Neural cell (in vitro differentiated cells): Measurements from ENCODE around the gene WRNIP1. TPM values are rescaled to one million over a fixed set of nuclear protein-coding genes. Genes with fewer than 3 reads are reported as not detected.

Source experiments
- H2AFZ ChIP-seq: fragments of 200-600, 300-800 bp; sonication (generic), shearing (Covaris generic); 2 replicates; pipeline ENCODE4 v1.6.0; 2014; ENCODE audit warnings: low read depth, mild to moderate bottlenecking, antibody characterized with exemption, low read length, moderate library complexity
- H3F3A ChIP-seq: fragments of 200-600 bp; shearing (Covaris generic); 2 replicates; pipeline ENCODE4 v1.6.1; 2016; ENCODE audit warnings: mild to moderate bottlenecking, moderate library complexity, mixed read lengths, antibody characterized with exemption, low read length; ENCODE audit not compliant: insufficient read depth, poor library complexity, severe bottlenecking
- H3K27ac ChIP-seq: fragments of 200-600, 300-800 bp; sonication (generic), shearing (Covaris generic); 2 replicates; pipeline ENCODE4 v1.5.1; 2014; ENCODE audit warnings: mild to moderate bottlenecking, low read length, moderate library complexity
- H3K27me3 ChIP-seq: fragments of 300-800, 200-600 bp; sonication (generic), shearing (Covaris generic); 2 replicates; pipeline ENCODE4 v1.6.0; 2014; ENCODE audit warnings: mild to moderate bottlenecking, low read depth, low read length, moderate library complexity; ENCODE audit not compliant: insufficient read depth
- H3K36me3 ChIP-seq: fragments of 300-800, 200-600 bp; sonication (generic), shearing (Covaris generic); 2 replicates; pipeline ENCODE4 v1.5.1; 2014; ENCODE audit warnings: mild to moderate bottlenecking, antibody characterized with exemption, low read length, moderate library complexity; ENCODE audit not compliant: insufficient read depth
- H3K4me2 ChIP-seq: fragments of 300-800, 200-600 bp; sonication (generic), shearing (Covaris generic); 2 replicates; pipeline ENCODE4 v1.6.0; 2014; ENCODE audit warnings: mild to moderate bottlenecking, low read length
- H3K4me3 ChIP-seq: fragments of 300-800, 200-600 bp; sonication (generic), shearing (Covaris generic); 2 replicates; pipeline ENCODE4 v1.5.1; 2014; ENCODE audit warnings: mild to moderate bottlenecking, low read length, moderate library complexity
- H3K79me2 ChIP-seq: fragments of 200-600 bp; shearing (Covaris generic); replicated peaks from 2 replicates; pipeline ENCODE4 v1.6.0; 2014; ENCODE audit warnings: mild to moderate bottlenecking, low read length, moderate library complexity; ENCODE audit not compliant: insufficient read depth
- H3K9ac ChIP-seq: fragments of 300-800, 200-600 bp; sonication (generic), shearing (Covaris generic); 2 replicates; pipeline ENCODE4 v1.6.1; 2016; ENCODE audit warnings: mild to moderate bottlenecking, low read length, mixed read lengths
- H3K9me2 ChIP-seq: fragments of 200-600 bp; shearing (Covaris generic); 2 replicates; pipeline ENCODE4 v1.6.1; 2016; ENCODE audit warnings: mild to moderate bottlenecking, low read length, mixed read lengths; ENCODE audit not compliant: insufficient read depth
- H3K9me3 ChIP-seq: fragments of 200-600, 300-800 bp; sonication (generic), shearing (Covaris generic); 2 replicates; pipeline ENCODE4 v1.6.1; 2016; ENCODE audit warnings: mild to moderate bottlenecking, mixed run types, low read length, moderate library complexity, mixed read lengths
- H4K20me1 ChIP-seq: fragments of 200-600 bp; shearing (Covaris generic); 2 replicates; pipeline ENCODE4 v1.6.1; 2016; ENCODE audit warnings: mild to moderate bottlenecking, mixed run types; ENCODE audit not compliant: insufficient read depth
- EP300 ChIP-seq: fragments of 450-650 bp; conservative IDR thresholded peaks from 2 replicates; pipeline ENCODE4 v1.6.1; 2014; ENCODE audit warnings: antibody characterized with exemption, mild to moderate bottlenecking, moderate library complexity; ENCODE audit not compliant: poor library complexity, severe bottlenecking
- EZH2 ChIP-seq: fragments of 200-600, 300-800 bp; shearing (Covaris generic), sonication (generic); IDR thresholded peaks from 2 replicates; pipeline ENCODE4 v1.6.1; 2014; ENCODE audit warnings: antibody characterized with exemption, low read length, borderline replicate concordance, mild to moderate bottlenecking; ENCODE audit not compliant: insufficient read depth, poor library complexity, severe bottlenecking
- MXI1 ChIP-seq: fragments of 450-650 bp; conservative IDR thresholded peaks from 2 replicates; pipeline ENCODE4 v1.6.1; 2014; ENCODE audit warnings: antibody characterized with exemption, mild to moderate bottlenecking; ENCODE audit not compliant: poor library complexity, severe bottlenecking
- POLR2AphosphoS5 ChIP-seq: IDR thresholded peaks from 2 replicates; pipeline ENCODE4 v1.6.1; 2012
- RAD21 ChIP-seq: fragments of 450-650 bp; conservative IDR thresholded peaks from 2 replicates; pipeline ENCODE4 v1.6.1; 2014; ENCODE audit warnings: antibody characterized with exemption, mild to moderate bottlenecking, moderate library complexity
- SMC3 ChIP-seq: fragments of 450-650 bp; conservative IDR thresholded peaks from 2 replicates; pipeline ENCODE4 v1.6.1; 2014; ENCODE audit warnings: antibody characterized with exemption, mild to moderate bottlenecking, moderate library complexity; ENCODE audit not compliant: poor library complexity
- TAF1 ChIP-seq: IDR thresholded peaks from 2 replicates; pipeline ENCODE4 v1.6.1; 2012; ENCODE audit warnings: low read depth
- polyA plus RNA-seq: library from polyadenylated mRNA; depleted of rRNA; stranded (reverse); fragments of >200 nt; gene quantifications from 2 replicates; pipeline ENCODE4 v1.2.3, GENCODE V29; 2014
- TF ChIP-seq, protein P1 (sequence below): IDR thresholded peaks from 2 replicates; pipeline ENCODE4 v1.6.1; 2012; ENCODE audit warnings: borderline replicate concordance
- TF ChIP-seq, protein P2 (sequence below): fragments of 450-650 bp; IDR thresholded peaks from 2 replicates; pipeline ENCODE4 v1.5.1; 2014; ENCODE audit warnings: antibody characterized with exemption, mild to moderate bottlenecking, moderate library complexity; ENCODE audit not compliant: poor library complexity, severe bottlenecking

WRNIP1 gene
- polyA plus RNA-seq, 1 donor from 2014 or later, result 93.7 TPM

DNA sequence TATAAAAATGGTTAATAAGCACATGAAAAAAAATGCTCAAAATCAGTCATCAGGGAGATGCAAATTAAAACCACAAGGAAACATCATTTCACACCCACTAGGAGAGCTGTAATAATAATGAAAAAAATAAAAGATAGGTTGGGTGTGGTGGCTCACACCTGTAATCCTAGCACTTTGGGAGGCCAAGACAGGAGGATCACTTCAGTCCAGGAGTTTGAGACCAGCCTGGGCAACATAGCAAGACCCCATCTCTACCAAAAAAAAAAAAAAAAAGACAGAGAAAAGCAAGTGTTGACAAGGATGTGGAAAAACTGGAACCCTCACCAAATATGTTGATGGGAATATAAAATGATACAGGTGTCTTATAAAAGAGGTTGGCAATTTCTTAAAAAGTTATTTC, 11.4 kb upstream of the WRNIP1 start:
- no peak overlapping the region for H3K4me2 ChIP-seq
- no peak overlapping the region for H3K4me3 ChIP-seq
- H3K36me3 ChIP-seq, result no peaks in the 10 kb centered on the region
- H3K27me3 ChIP-seq, result no peaks in the 10 kb centered on the region
- no peaks in the 10 kb centered on the region for H3K79me2 ChIP-seq
- no peaks in the 10 kb centered on the region for H3K9me2 ChIP-seq
- no peaks in the 10 kb centered on the region for H4K20me1 ChIP-seq
- TF ChIP-seq, protein P1, sequence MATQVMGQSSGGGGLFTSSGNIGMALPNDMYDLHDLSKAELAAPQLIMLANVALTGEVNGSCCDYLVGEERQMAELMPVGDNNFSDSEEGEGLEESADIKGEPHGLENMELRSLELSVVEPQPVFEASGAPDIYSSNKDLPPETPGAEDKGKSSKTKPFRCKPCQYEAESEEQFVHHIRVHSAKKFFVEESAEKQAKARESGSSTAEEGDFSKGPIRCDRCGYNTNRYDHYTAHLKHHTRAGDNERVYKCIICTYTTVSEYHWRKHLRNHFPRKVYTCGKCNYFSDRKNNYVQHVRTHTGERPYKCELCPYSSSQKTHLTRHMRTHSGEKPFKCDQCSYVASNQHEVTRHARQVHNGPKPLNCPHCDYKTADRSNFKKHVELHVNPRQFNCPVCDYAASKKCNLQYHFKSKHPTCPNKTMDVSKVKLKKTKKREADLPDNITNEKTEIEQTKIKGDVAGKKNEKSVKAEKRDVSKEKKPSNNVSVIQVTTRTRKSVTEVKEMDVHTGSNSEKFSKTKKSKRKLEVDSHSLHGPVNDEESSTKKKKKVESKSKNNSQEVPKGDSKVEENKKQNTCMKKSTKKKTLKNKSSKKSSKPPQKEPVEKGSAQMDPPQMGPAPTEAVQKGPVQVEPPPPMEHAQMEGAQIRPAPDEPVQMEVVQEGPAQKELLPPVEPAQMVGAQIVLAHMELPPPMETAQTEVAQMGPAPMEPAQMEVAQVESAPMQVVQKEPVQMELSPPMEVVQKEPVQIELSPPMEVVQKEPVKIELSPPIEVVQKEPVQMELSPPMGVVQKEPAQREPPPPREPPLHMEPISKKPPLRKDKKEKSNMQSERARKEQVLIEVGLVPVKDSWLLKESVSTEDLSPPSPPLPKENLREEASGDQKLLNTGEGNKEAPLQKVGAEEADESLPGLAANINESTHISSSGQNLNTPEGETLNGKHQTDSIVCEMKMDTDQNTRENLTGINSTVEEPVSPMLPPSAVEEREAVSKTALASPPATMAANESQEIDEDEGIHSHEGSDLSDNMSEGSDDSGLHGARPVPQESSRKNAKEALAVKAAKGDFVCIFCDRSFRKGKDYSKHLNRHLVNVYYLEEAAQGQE, result no peak
- TF ChIP-seq, protein P2, sequence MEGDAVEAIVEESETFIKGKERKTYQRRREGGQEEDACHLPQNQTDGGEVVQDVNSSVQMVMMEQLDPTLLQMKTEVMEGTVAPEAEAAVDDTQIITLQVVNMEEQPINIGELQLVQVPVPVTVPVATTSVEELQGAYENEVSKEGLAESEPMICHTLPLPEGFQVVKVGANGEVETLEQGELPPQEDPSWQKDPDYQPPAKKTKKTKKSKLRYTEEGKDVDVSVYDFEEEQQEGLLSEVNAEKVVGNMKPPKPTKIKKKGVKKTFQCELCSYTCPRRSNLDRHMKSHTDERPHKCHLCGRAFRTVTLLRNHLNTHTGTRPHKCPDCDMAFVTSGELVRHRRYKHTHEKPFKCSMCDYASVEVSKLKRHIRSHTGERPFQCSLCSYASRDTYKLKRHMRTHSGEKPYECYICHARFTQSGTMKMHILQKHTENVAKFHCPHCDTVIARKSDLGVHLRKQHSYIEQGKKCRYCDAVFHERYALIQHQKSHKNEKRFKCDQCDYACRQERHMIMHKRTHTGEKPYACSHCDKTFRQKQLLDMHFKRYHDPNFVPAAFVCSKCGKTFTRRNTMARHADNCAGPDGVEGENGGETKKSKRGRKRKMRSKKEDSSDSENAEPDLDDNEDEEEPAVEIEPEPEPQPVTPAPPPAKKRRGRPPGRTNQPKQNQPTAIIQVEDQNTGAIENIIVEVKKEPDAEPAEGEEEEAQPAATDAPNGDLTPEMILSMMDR, result no peak
- no peak for TF ChIP-seq POLR2AphosphoS5
- no peak for TF ChIP-seq EZH2
- TF ChIP-seq SMC3, result no peak
- TF ChIP-seq TAF1, result no peak
- no peak for TF ChIP-seq EP300
- H3K9ac ChIP-seq, result no peak overlapping the region
- no peaks in the 10 kb centered on the region for H3F3A ChIP-seq
- no peaks in the 10 kb centered on the region for H3K9me3 ChIP-seq
- H2AFZ ChIP-seq, result no peak overlapping the region
- no peak overlapping the region for H3K27ac ChIP-seq

DNA sequence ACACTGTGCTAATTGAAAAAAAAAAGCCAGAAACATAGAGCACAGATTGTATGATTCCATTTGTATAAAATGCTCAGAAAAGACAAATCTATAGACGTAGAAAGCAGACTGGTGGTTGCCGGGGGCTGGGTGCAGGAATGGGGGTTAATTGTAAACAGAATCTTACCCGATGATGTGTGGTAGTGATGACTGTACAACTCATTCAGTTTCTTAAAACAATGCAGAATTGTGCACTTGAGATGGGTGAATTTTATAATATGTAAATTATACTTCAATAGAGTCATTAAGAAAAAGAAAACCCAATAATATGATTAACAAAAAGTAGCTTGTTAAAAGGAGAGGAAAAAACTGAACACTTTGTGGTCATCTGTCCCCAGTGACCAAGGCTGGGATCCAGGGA, 10.8 kb upstream of the WRNIP1 start:
- no peaks in the 10 kb centered on the region for H3K27me3 ChIP-seq
- no peaks in the 10 kb centered on the region for H3K9me3 ChIP-seq
- H3K79me2 ChIP-seq, result no peaks in the 10 kb centered on the region
- no peaks in the 10 kb centered on the region for H4K20me1 ChIP-seq
- H3F3A ChIP-seq, result no peaks in the 10 kb centered on the region
- no peak overlapping the region for H3K4me3 ChIP-seq
- H2AFZ ChIP-seq, result no peak overlapping the region
- H3K9ac ChIP-seq, result no peak overlapping the region
- H3K27ac ChIP-seq, result no peak overlapping the region
- TF ChIP-seq, protein P2, result no peak
- no peak for TF ChIP-seq EZH2
- no peak for TF ChIP-seq RAD21
- TF ChIP-seq, protein P1, result no peak
- no peak for TF ChIP-seq MXI1
- no peak for TF ChIP-seq POLR2AphosphoS5
- TF ChIP-seq SMC3, result no peak
- TF ChIP-seq EP300, result no peak
- TF ChIP-seq TAF1, result no peak
- H3K4me2 ChIP-seq, result no peak overlapping the region
- no peaks in the 10 kb centered on the region for H3K9me2 ChIP-seq
- H3K36me3 ChIP-seq, result no peaks in the 10 kb centered on the region
